Measurements from ENCODE around the gene KLHL2.

GRCh38 chr4:165191814-165192499 is 15.4 kb upstream of the KLHL2 start:
- no peak for TF ChIP-seq ZNF747 (CRISPR knock-in tag; IDR thresholded peaks at IDR 0.05; ENCODE audit: borderline replicate concordance)
- TF ChIP-seq ZNF766 (CRISPR knock-in tag; IDR thresholded peaks at IDR 0.05; ENCODE audit: borderline replicate concordance), result no peak
- no peak for TF ChIP-seq ZNF274 (CRISPR knock-in tag; IDR thresholded peaks at IDR 0.05)
- TF ChIP-seq EP300 (IDR thresholded peaks at IDR 0.05; ENCODE audit: low read depth in 2 of 2, low read length in 2 of 2), result no peak
- TF ChIP-seq EP300 (CRISPR knock-in tag; IDR thresholded peaks at IDR 0.05; ENCODE audit: borderline replicate concordance), result no peak
- no peak for TF ChIP-seq CEBPB (IDR thresholded peaks at IDR 0.05; ENCODE audit: borderline replicate concordance, low read depth, low read length)
- TF ChIP-seq TRAFD1 (CRISPR knock-in tag; IDR thresholded peaks at IDR 0.05; ENCODE audit: borderline replicate concordance), result no peak
- TF ChIP-seq ZGPAT (CRISPR knock-in tag; IDR thresholded peaks at IDR 0.05), result no peak
- TF ChIP-seq TEF (CRISPR knock-in tag; IDR thresholded peaks at IDR 0.05), result no peak
- TF ChIP-seq YY1 (IDR thresholded peaks at IDR 0.05; ENCODE audit: insufficient read depth, insufficient replicate concordance, low read depth, low read length), result no peak
- TF ChIP-seq ZNF333 (CRISPR knock-in tag; IDR thresholded peaks at IDR 0.05; ENCODE audit: borderline replicate concordance), result no peak
- no peak for TF ChIP-seq YEATS4 (CRISPR knock-in tag; IDR thresholded peaks at IDR 0.05; ENCODE audit: borderline replicate concordance)
- TF ChIP-seq ZBTB43 (CRISPR knock-in tag; conservative IDR thresholded peaks at IDR 0.05), result no peak
- no peak for TF ChIP-seq POLR2A (IDR thresholded peaks at IDR 0.05; ENCODE audit: insufficient read depth in 1 of 2, low read depth in 2 of 2, low read length in 2 of 2)
- TF ChIP-seq ZNF24 (IDR thresholded peaks at IDR 0.05), result no peak
